Measurements from ENCODE around the gene SCGN. TPM values are rescaled to one million over a fixed set of nuclear protein-coding genes. Genes with fewer than 3 reads are reported as not detected.
A peak's percentile ranks its signal among the peaks of the same experiment; 100 is the strongest.

The SCGN gene
- polyA plus RNA-seq, 3 donors: not detected

DNA sequence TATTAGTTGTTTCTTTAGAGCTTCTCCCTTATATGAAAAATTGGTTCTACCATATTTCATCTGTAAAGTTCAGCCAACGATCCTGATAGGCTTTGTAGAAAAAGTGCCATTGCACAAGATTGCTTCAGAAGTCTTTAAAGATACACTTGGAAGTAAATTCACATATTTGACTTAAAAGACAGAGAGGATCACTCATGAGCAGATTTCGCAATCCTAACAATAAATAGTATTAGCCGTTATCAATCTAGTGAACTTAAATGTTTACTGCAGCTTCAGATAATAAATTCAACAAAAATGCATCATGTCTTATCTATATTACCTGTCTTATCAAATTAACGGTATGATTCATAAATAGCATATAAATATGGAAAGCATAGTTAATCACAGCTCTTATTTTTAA lies 93.8 kb downstream of the SCGN start:
- intact Hi-C loops (cut with micrococcal nuclease): no loop called here
- H3K4me1 ChIP-seq (ENCODE audit: control insufficient read depth in 1 of 2, insufficient read depth in 2 of 2, low read length in 2 of 2): peaks cover 0 to 5% of the 10 kb centered on the region in 2 donors
- H3K36me3 Mint-ChIP-seq: no peaks in the 10 kb centered on the region
- no peak for DNase-seq
- no peaks in the 10 kb centered on the region for H3K36me3 ChIP-seq (replicated peaks in 1 of 2; ENCODE audit: control insufficient read depth in 1 of 2, insufficient read depth in 2 of 2, low read length in 2 of 2)
- no peak overlapping the region for H3K9ac ChIP-seq (ENCODE audit: insufficient read depth, low read length, poor library complexity, severe bottlenecking)
- TF ChIP-seq, protein P1, sequence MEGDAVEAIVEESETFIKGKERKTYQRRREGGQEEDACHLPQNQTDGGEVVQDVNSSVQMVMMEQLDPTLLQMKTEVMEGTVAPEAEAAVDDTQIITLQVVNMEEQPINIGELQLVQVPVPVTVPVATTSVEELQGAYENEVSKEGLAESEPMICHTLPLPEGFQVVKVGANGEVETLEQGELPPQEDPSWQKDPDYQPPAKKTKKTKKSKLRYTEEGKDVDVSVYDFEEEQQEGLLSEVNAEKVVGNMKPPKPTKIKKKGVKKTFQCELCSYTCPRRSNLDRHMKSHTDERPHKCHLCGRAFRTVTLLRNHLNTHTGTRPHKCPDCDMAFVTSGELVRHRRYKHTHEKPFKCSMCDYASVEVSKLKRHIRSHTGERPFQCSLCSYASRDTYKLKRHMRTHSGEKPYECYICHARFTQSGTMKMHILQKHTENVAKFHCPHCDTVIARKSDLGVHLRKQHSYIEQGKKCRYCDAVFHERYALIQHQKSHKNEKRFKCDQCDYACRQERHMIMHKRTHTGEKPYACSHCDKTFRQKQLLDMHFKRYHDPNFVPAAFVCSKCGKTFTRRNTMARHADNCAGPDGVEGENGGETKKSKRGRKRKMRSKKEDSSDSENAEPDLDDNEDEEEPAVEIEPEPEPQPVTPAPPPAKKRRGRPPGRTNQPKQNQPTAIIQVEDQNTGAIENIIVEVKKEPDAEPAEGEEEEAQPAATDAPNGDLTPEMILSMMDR (IDR thresholded peaks at IDR 0.05): no peak
- no peak overlapping the region for H3K4me3 Mint-ChIP-seq
- no peaks in the 10 kb centered on the region for H4K20me1 ChIP-seq (ENCODE audit: insufficient read depth, low read length)
- H3K27ac Mint-ChIP-seq: no peak overlapping the region
- H3K4me3 ChIP-seq (replicated peaks in 1 of 3; ENCODE audit: low read depth in 2 of 3, low read length in 3 of 3): no peak overlapping the region
- H3K4me1 Mint-ChIP-seq: peaks cover 4% of the 10 kb centered on the region
- no peak overlapping the region for H3K4me2 ChIP-seq (replicated peaks; ENCODE audit: extremely low read depth, low read length, poor library complexity, severe bottlenecking)
- H3K9me3 ChIP-seq (replicated peaks in 1 of 2; ENCODE audit: control insufficient read depth in 1 of 2, insufficient read depth in 1 of 2, low read length in 2 of 2): peaks cover 4 to 9% of the 10 kb centered on the region in 2 donors
- peaks cover 0 to 1% (median 0%) of the 10 kb centered on the region in 3 donors for H3K27me3 Mint-ChIP-seq (ENCODE audit: low read depth in 3 of 3)
- H3K27me3 ChIP-seq (ENCODE audit: control insufficient read depth in 2 of 2, insufficient read depth in 2 of 2, low read length in 2 of 2): no peaks in the 10 kb centered on the region
- no peaks in the 10 kb centered on the region for H3K79me2 ChIP-seq (ENCODE audit: insufficient read depth, low read length)
- H3K27ac ChIP-seq (ENCODE audit: low read depth in 1 of 2, low read length in 2 of 2): no peak overlapping the region
- WGBS (ENCODE audit: insufficient coverage): no CpG with 5 or more reads among the region's 4 CpGs
- peaks cover 0 to 11% (median 8%) of the 10 kb centered on the region in 7 donors for H3K9me3 Mint-ChIP-seq
- no peak overlapping the region for H2AFZ ChIP-seq (ENCODE audit: insufficient read depth, low read depth, low read length, poor library complexity, severe bottlenecking)

DNA sequence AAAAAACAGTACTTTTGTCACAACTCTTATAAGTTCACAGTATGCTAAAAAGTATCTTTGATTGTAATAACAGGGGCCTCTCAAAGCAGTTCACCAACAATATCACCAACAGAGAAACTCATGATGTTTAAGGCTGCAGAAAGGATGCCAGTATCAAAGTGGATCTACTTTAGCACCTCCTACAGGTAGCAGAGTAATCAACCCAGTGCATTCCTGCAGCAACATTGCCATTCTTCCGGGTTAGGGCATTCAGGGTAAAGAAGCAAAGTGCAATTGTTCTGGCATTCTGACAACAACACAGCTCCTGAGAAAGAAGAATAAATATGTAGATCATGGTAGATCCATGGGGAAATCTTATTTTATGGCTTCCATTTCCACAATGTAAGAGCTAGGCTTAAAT lies 95.0 kb downstream of the SCGN start:
- no peak overlapping the region for H3K27ac ChIP-seq (ENCODE audit: low read depth in 1 of 2, low read length in 2 of 2)
- intact Hi-C loops (cut with micrococcal nuclease): no loop called here
- no peak overlapping the region for H3K4me3 Mint-ChIP-seq

More for the DNA sequence above, 95.0 kb downstream of the SCGN start:
- DNase-seq: no peak
- Histone ChIP-seq H2AFZ (ENCODE audit: insufficient read depth, low read depth, low read length, poor library complexity, severe bottlenecking) (no peak overlapping the region), H3K36me3 (replicated peaks in 1 of 2; ENCODE audit: control insufficient read depth in 1 of 2, insufficient read depth in 2 of 2, low read length in 2 of 2) (no peaks in the 10 kb centered on the region), H3K4me2 (replicated peaks; ENCODE audit: extremely low read depth, low read length, poor library complexity, severe bottlenecking) (no peak overlapping the region), H3K9ac (ENCODE audit: insufficient read depth, low read length, poor library complexity, severe bottlenecking) (no peak overlapping the region), H3K4me1 (ENCODE audit: control insufficient read depth in 1 of 2, insufficient read depth in 2 of 2, low read length in 2 of 2) (peaks cover 0 to 5% of the 10 kb centered on the region in 2 donors), H3K9me3 (replicated peaks in 1 of 2; ENCODE audit: control insufficient read depth in 1 of 2, insufficient read depth in 1 of 2, low read length in 2 of 2) (peaks cover 1% of the 10 kb centered on the region in 2 donors), H3K79me2 (ENCODE audit: insufficient read depth, low read length) (no peaks in the 10 kb centered on the region), H3K27me3 (ENCODE audit: control insufficient read depth in 2 of 2, insufficient read depth in 2 of 2, low read length in 2 of 2) (no peaks in the 10 kb centered on the region), H4K20me1 (ENCODE audit: insufficient read depth, low read length) (no peaks in the 10 kb centered on the region), H3K4me3 (replicated peaks in 1 of 3; ENCODE audit: low read depth in 2 of 3, low read length in 3 of 3) (no peak overlapping the region)
- no CpG with 5 or more reads among the region's 1 CpG for WGBS (ENCODE audit: insufficient coverage)
- Mint-ChIP-seq H3K36me3 (no peaks in the 10 kb centered on the region), H3K27ac (peak overlapping the region in 1 of 7 donors; percentile 42), H3K9me3 (peaks cover 0 to 5% (median under 1%) of the 10 kb centered on the region in 7 donors), H3K4me1 (peaks cover 4% of the 10 kb centered on the region), H3K27me3 (ENCODE audit: low read depth in 3 of 3) (peaks cover 0 to 1% (median 0%) of the 10 kb centered on the region in 3 donors)
- TF ChIP-seq, protein P1 (IDR thresholded peaks at IDR 0.05): no peak

Measured in CD14-positive monocyte (primary cell).